IPS-NIHi7 (cell line): ENCODE results near the gene ADO.

Experiments
- DNase-seq: peaks from one replicate; pipeline ENCODE4 v3.0.0; 2012; ENCODE audit warnings: mixed read lengths; ENCODE audit errors: extremely low spot score

Gene ADO

DNA sequence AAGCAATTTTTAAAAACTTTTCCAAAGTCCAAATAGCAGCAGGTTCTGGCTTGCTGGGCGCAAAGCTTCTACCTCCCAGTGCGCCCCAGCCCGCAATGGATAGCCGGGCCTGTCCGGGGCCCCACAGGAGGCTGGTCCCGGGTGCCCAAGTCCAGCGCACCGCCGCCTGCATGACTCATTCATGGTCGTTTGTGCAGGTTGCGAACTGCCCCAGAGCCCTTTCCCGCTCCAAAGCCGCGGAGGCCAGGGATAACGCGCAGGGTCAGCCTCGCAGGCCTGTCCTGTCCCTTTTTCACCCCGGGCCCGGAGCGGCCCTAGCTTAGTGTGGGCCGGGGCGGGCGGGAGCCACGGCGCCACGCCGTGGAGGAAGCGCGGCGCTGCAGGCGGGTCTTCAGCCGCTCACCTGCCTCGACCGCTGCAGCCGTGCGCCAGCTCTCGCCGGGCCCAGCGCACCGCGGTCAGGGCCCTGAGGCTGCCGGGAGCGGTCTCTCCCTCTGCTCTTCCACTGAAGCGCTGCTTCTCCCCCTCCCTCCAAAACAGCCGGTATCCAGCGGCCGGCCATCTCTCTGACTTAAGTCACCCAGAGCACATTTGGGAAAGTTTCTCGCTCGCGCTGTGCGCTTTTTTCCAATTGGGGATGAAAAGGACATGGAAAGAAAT lies 13.4 kb downstream of the ADO start:
- peak; percentile 87 for DNase-seq

DNA sequence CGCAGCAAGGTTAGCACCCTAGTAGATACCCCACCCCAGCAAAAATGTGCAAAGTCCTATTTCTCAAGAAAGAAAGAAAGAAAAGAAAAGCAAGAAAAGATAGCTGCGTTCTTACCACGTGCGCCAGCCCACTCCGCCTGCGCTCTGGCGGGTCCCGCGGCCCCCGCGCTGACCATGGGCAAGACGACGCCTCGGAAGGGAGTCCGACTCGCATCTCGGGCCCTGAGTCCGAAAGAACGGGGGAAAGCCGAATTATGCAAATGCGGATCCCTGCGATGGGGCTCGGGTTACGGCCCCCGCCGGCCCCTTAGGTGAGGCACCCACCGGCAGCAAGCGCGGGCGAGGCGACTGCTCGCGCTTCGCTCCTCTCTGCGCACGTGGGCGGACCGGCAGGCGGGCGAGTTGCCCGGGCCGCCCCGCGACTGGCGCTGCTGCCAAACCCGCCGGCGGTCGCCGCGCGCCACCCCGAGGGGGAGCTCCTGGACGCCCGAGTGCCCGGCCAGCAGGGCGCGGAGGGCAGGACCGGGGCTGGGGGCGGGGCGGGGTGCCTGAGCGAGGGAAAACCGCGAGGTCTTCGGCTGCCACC lies 14.0 kb downstream of the ADO start:
- peak; percentile 59 for DNase-seq

DNA sequence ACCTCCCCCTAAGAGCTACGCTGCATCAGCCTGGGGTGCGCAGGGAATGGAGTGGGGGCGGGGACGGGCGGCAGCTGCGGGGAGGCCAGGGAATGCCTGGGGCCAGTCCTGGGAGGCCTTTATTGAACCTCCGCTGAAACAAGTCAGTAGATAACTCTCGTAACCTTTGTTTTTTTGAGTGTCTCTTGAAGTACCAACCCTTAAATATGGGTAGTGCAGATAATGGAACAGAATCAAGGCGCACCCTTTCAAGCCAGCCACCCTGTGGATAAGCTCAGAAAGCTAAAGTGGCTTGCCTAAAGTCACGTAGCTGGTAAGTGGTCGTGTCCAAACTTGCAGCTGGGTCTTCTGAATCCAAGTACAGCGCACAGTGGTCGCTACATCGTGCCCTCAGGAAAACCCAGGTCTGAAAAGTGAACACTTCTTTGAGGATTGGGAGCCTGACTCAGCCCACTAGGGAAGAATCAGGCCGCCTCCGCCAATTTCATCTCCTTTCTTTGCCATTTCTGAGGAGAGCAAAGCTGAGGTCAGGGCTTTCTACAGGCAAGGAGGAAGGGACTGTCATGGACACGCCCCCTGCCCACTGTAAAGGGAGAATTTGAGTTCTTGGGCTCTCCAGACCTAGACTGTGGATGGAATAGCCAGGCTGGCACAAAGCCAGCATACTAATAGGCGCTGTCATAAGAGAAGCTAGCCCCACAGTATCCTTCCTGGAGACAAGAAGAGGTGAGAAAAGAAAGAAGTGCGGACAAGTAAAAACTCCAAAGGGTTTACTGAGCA lies 14.8 kb downstream of the ADO start:
- no peak for DNase-seq

DNA sequence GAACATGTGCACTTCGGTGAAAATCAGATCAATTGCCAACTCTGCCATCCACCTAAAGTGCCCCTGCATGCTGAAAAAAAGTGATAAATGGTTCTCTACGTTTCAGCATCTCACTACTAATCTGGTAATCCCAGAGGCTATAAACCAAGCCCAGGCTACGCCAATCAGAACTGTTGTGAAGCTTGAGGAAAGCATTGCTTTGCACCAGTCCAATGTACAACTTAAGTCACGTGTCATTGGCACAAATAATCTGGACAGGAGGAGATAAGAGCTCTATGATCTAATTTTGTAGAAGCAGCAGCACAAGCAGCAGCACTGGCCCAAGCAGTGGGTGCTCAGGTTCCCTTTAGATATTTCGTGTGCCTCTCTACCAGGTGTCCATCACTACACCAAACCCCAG lies 16.1 kb downstream of the ADO start:
- no peak for DNase-seq

DNA sequence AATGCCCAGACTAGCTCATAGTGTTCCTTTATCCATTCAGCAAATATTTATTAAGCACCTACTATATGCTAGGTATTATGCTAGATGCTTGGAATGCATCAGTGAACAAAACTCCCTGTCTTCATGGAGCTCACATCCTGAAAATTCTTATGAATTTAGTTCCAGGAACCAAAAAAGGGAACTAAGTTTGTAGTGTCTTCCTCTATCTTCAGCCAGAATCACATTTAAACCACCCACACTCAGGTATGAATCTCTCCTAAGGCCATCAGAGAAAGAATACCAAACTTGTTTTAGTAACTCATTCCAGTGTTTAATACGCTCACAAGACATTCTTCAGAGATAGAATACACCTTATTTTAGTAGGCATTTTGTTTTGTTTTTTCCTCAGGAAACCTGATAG lies 21.8 kb downstream of the ADO start:
- no peak for DNase-seq

DNA sequence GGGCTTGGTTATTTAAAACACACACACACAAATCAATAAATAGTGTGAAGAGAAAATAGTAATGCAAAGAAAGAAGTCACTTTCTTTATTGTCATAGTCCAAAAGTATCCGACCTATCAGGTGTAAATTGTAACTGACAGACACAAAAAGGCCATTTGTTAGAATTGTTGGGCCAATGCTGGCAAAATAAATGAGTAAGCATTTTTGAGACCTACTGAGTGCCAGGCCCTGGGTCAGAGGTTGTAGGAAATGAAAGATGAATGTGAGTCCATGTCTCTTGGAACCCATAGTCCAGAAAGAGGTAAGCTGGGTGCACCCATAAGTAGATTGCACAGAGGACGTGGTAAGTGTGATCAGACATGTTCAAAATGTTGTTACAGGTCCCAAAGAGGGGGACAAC lies 25.1 kb downstream of the ADO start:
- no peak for DNase-seq

DNA sequence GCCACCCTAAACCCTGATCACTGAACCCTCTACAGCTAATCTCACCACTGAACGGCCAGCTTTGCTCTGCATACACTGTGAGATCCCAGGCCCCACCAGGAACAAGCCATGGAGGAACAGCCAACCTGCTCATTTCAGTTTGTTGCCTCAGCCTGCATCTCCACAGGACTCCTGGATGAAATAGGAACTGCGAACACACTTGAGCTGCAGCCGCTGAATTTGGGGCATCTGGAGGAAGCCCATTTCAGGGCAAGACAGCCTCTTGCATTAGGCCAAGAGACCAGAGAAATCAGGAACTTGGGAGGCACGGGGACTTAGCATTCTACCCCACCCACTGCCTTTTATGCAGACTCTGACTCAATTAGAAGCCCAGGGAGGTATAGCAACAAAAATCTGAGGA lies 26.2 kb downstream of the ADO start:
- no peak for DNase-seq

DNA sequence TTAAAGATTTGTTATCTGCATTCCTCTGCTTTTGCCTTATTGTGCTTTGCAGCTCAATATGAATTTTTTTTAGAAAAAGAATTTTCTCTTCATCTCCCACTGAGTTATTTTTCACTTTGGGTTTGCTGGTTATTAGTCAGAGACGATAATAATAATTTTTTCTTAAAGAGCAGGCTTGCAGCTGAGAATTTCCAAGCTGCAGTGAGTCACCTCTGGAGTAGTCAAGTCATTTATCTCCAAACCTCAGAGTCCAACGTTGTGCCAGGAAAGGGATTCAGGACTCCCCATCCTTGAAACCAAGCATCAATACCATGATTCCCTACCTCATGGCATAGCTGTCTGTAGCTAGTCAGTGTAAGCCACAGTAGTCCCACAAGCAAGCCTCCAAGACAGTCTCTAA lies 26.8 kb downstream of the ADO start:
- no peak for DNase-seq

DNA sequence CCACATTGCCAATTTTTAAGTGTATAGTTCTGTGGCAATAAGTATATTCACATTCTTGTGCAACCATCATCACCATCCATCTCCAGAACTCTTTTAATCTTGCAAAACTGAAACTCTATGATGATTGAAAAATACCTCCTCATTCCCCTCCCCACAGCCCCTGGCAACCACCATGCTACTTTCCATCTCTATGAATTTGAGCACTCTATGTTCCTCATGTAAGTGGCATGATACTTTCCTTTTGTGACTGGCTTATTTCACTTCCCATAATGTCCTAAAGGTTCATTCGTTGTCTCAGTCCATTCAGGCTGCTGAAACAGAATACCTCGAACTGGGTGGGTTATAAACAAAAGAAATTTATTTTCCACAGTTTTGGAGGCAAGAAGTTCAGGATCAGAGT lies 35.1 kb downstream of the ADO start:
- DNase-seq, result no peak

DNA sequence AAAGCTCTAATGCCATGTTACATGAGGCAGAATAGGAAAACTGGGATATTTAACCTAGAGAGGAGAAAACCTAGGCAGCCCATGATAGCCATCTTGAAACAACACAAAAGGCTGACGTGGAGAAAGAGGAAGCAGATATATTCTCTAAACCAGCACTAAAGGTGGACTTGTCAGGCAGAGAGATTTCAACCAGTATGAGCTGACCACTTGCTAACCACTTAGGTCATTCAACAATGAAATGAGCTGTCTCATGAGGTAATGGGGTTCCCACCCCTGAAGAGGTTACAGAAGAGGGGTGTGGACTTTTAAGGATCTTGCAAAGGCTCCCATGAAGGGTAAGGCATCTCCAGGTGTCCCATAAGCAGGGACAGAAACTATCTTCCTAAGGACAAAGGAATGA lies 38.5 kb downstream of the ADO start:
- no peak for DNase-seq

DNA sequence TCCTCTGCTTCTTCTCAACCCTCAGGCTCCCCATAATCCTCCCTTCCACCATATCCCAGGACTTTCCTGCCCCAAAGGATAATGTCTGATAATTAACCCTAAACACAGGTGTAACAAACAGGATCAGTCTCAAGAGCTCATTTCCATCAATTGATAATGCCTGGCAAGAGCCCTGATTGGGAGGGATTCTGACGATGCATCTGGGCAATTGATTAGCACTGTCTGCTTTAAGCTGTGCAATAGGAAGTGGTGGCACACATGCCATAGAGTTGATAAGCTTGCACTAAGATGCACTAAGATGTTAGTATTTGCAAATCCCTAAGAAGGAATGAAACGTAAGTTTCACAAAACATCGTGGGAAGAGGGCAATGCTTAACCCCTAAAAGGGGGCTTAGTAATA lies 39.1 kb downstream of the ADO start:
- no peak for DNase-seq

DNA sequence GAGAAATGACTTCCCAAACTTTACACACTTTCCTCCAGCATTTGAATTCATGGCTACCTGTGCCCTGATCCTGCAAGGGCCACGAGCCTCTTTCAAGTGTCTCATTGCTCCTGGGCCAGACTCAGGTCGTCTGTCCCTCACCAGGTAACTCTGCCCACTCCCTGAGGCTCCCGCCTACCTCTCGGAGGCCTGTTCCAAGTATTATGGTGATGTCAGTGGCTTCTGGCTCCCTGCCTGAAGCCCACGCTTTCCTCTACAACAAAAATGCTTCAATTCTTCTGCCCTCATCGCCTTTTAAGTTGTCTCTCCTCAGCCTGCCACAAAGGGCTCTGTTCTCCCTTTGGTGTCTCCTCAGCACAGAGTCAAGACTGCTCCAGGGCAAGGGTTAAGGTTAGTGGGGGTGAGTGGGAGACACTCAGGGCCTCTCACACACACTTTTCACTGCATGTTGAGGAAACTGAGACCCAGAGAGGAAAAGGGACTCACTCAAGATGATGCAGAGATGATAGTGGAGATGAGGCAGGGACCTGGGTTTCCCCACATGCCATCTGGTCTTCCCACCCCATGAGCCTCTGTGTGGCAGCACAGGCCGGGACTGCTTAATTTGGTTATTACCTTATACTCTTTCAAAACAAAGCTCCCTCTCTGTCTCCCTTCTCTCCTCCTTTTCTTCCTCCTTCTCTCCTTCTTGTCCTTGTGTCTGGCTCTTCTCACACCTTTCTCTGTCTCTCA lies 39.9 kb downstream of the ADO start:
- no peak for DNase-seq

DNA sequence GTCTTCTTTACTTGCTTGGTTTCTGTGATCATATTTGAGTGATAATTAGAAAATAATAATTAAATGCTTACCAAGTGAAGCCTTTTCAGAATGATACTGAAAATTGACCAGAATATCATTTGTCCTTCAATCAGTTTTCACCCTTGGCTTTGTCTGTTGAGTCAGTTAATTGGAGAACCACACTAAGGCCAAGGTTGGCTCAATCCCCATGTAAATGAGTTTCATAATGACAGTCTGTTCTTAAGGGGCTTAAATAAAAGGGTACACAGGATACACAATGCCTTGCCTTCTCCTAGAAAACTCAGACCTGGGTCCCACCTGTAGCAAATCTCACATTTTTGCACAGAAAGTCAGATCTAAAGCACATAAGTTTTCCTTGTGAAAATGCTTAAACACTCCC lies 42.9 kb downstream of the ADO start:
- DNase-seq, result no peak

DNA sequence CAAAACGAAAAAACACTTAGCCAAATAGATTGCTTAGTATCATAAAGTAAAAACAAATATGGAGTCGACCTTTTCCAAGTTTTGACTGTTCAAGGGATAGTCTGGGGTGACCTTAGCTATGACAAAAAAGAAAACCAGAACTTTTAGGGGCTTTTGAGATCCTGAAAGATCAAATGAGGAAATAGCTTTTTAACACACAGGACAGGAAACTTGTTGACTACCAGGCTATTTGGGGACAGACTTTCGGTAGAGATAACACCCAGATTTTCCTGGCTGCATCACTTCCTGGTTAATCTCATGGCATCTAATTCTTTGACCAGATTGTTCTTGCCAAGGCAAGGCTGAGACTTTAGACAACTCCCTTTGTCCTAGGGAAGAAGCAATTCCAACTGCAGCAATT lies 46.1 kb downstream of the ADO start:
- no peak for DNase-seq

DNA sequence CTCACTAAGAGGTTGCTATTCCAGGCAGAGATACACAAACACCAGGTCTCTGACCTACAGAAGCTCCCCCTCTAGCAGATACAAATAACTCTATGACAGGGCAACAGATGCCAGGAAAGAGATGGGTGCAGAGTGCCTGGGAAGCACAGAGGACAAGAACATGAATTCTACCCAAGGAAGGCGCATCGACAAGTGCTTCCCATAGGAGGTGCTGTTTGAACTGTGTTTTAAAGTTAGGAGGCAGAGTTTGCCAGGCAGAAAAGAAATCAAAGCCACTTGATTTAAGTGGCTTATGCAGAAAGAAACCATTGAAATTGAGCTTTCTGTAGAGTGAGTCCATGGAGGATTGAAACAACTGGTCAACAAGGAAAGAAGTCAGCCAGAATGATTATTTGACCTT lies 46.9 kb downstream of the ADO start:
- DNase-seq, result peak; percentile 61

DNA sequence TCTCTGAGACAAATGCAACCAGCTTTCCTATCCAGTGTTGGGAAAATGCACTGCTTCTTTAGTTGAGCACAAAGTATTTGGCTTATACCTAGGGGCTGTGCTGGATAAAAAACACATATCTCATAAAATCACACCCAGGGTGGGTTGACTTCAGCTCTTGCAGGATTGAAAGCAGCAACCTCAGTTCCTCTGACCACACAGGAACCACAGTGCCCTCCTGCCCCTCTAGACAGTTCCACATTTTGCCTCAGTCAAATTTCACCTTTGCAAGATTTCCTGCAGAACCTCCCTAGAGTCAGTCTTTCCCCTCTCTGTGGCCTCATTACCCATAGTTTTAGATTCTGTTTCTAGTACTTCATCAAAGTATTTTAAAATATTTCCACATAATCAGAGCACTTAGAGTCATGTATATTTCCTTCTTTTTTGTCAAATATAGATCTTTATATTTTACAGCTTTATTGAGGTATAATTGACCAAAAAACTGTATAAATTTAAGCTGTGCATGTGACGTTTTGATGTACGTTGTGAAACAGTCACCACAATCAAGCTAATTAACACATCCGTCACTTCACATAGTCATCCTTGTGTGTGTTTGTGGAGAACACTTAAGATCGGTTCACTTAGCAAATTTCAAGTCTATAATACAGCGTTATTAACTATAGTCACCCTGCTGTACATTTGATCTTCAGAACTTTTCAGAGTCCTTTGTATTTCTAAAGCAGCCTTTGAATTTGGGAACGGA lies 48.6 kb downstream of the ADO start:
- no peak for DNase-seq

DNA sequence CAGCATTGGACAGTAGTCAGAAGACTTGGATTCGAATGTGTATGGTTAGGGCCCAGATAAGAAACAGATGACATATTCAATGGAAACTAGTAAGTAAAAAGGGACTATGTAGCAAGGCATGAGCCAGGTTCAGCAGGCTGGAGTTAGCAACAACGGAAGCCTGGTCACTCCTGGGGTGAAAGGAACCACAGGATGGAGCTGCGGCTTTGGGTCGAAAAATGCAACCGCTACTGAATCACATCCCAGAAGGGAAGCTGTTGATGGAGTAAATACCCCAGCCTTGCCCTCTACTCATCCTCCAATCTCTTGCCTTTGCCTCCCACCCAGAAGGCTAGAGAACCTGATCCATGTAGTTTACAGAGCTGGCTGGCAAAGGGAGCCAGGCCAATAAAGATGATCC lies 49.2 kb downstream of the ADO start:
- DNase-seq, result peak; percentile 22

DNA sequence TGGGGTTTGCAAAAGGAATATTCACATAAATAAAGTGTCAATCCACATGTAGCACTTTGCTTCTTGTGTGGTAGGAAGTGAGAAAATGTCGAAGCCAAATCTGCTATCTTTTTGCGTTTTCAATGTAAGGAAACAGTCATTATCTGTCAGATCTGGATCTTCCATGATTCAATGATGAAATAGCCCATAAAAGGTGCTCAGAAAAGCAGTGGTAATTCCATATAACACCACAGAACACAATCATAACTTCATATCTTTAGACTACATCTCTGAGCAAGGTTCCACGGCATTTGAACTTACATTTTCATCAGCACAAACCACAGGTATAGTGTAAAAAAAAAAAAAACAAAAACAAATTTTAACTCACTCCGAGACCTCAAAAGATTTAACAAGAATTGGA lies 51.5 kb downstream of the ADO start:
- DNase-seq, result no peak
